Esophagus mucosa (tissue), 1 donor: ENCODE data around the gene KIF20B. TPM values are rescaled to one million over a fixed set of nuclear protein-coding genes. Genes with fewer than 3 reads are reported as not detected.
A peak's percentile ranks its signal among the peaks of the same experiment; 100 is the strongest.

Experiments
- ATAC-seq: fragments of 200-7000 bp; cut with Tn5 transposase; one replicate; pipeline ENCODE4 v1.9.1; 2020
- total RNA-seq: library from RNA; stranded (reverse); gene quantifications from one replicate; pipeline ENCODE4 v1.2.4, GENCODE V29; 2023
- donor health status: DM: yes; HTN: yes; CAD: no.

Gene KIF20B, protein sequence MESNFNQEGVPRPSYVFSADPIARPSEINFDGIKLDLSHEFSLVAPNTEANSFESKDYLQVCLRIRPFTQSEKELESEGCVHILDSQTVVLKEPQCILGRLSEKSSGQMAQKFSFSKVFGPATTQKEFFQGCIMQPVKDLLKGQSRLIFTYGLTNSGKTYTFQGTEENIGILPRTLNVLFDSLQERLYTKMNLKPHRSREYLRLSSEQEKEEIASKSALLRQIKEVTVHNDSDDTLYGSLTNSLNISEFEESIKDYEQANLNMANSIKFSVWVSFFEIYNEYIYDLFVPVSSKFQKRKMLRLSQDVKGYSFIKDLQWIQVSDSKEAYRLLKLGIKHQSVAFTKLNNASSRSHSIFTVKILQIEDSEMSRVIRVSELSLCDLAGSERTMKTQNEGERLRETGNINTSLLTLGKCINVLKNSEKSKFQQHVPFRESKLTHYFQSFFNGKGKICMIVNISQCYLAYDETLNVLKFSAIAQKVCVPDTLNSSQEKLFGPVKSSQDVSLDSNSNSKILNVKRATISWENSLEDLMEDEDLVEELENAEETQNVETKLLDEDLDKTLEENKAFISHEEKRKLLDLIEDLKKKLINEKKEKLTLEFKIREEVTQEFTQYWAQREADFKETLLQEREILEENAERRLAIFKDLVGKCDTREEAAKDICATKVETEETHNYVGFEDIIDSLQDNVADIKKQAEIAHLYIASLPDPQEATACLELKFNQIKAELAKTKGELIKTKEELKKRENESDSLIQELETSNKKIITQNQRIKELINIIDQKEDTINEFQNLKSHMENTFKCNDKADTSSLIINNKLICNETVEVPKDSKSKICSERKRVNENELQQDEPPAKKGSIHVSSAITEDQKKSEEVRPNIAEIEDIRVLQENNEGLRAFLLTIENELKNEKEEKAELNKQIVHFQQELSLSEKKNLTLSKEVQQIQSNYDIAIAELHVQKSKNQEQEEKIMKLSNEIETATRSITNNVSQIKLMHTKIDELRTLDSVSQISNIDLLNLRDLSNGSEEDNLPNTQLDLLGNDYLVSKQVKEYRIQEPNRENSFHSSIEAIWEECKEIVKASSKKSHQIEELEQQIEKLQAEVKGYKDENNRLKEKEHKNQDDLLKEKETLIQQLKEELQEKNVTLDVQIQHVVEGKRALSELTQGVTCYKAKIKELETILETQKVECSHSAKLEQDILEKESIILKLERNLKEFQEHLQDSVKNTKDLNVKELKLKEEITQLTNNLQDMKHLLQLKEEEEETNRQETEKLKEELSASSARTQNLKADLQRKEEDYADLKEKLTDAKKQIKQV (N-terminal part only)
- 21.0 TPM for total RNA-seq

DNA sequence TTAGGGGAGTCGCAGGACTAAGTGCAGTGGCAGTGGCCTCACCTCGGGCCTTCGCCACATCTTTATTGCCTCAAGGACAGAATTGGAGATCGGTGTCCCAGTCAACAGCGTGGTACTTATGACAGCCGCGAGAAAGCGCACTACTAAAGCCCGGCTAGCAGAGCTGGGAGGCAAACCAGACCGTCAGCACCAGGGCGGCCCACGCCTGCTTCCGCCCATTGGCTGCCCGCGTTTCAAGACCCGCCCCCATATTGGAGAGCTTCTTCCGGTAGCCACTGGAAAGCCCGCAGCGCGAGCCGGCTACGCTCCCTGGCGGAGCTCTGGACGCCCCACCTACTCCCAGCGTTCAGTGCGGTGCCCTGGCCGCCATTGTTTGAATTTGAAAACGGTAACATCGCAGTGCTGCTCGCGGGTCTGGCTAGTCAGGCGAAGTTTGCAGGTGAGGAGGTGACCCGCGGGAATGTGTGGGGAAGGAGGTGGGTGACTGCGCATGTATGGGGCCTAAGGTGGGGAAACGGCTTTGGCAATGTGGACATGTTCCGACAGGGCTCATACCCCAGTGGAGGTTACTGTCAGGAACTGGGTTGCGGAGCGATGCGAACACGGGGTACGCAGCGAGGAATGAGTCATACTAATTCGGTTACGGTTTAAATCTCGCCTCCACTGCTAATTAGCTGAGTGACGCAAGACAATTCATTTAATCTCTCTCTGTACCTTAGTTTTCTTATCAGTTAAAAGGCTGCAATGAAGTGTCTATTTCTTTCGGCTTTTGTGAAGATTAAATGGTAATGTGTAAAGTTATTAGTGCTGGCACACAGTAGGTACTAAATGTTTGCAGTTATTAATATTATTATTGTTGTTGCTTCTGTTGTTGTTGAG is at the start of gene KIF20B:
Gene KIF20B (plus strand): TSS at position 349 of the 879 bp plus-strand sequence. CDS start 3,705 bp downstream, outside the sequence.
- peak; percentile 100 for ATAC-seq

DNA sequence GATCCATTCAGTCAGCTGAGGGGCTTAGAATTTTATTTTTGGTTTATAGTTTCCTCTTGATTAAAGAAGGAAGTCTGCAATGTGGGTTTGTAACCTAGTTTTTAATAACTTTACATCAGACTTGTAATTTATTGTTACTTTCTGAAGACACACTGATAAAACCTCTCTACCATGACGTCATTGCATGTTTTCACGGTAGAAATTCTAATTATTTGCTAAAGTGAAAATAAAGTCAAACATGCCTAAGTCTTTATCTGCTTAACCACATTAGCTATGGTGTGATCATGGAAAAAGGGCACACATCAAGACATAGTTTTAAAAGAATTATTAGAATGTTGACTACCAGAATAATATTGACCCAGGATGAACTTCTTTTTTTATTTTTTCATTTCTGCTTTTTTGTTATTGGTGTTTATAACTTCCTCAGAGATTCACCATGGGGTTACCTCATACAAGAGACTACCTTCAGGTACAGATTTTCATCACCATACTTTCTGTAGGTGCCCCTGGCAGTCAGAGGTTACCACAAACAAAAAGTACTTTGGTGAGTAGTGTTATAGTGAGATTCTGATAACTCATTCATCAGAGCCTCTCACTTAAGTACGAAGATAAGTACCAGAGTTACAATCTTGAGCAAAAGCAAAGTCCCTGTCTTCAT is 49.3 kb upstream of the KIF20B start:
- ATAC-seq: no peak

DNA sequence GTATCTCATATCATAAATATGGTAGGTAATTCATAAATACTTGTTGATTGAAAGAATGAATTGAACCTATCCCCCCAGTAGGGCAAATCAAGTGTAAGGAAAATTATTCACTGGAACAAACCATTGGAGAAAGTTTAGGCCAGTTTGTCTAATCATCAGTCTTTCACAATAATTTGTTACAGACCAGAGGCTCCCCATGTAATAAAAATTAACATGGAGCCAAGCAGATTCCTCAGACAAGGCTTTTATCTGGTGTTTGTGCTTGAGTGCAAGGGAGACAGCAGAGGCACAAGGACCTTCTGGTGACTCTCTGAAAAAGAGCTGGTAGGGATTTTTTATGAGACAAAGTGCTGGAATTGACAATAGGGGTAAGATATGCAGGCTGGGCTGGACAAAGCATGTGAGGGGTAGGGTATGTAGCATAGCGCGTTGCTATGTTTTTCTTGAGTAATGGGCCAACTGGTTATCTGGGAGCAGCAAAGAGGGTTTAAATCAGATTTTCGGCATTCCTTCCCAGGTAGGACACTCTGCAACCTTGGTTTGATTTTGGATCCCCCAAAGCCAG is 48.5 kb upstream of the KIF20B start:
- ATAC-seq: no peak

DNA sequence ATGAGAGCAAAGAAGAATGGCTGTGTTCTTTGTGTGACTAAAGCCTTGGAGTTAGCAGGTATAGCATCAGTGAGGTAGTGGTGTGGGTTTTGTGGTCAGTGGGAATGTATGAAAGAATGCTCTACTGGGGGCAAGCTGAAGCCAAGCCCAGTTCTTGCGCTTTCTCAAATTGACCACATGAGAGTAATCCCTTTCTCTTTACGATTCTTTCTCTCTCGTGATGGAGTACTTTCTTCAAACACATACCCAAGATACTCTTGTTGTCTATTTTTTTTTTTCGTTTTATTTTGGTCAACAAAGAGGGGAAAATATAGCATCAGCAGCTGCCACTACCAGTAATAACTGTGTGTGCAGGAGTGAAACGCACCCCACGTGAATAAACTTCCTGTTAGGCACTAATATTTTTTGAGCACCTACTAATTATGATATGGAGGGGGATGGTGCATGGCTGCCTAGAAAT is 48.0 kb upstream of the KIF20B start:
- no peak for ATAC-seq

DNA sequence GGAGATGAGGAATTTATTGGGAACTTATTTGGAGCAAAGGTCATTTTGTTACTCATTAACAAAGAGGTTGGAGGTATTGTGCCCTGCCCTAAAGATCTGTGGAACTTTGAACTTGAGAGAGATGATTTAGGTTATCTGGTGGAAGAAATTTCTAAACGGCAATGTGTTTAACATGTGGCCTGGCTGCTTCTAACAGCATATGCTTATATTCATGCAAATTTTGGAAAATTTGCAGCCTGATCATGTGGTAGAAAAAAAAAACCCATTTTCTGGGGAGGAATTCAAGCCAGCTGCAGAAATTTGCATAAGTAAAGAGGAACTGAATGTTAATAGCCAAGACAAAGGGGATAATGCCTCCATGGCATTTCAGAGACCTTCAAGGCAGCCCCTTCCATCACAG is 45.7 kb upstream of the KIF20B start:
- ATAC-seq: no peak

DNA sequence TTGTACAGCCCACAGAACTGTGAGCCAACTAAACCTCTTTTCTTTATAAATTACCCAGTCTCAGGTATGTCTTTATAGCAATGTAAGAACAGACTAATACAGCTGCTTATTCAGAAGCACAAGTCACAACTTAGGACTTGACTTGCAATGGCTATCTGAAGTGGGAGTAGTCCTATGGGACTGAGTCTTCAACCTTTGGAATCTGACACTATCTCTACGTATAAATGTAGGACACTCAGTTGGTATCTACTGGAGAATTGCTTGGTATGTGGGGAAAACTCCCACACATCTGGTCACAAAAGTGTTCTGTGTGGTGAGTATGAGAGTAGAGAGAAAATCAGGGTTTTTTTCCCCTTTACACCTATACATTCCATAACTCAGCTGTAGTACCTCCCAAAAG is 44.1 kb upstream of the KIF20B start:
- ATAC-seq: no peak

DNA sequence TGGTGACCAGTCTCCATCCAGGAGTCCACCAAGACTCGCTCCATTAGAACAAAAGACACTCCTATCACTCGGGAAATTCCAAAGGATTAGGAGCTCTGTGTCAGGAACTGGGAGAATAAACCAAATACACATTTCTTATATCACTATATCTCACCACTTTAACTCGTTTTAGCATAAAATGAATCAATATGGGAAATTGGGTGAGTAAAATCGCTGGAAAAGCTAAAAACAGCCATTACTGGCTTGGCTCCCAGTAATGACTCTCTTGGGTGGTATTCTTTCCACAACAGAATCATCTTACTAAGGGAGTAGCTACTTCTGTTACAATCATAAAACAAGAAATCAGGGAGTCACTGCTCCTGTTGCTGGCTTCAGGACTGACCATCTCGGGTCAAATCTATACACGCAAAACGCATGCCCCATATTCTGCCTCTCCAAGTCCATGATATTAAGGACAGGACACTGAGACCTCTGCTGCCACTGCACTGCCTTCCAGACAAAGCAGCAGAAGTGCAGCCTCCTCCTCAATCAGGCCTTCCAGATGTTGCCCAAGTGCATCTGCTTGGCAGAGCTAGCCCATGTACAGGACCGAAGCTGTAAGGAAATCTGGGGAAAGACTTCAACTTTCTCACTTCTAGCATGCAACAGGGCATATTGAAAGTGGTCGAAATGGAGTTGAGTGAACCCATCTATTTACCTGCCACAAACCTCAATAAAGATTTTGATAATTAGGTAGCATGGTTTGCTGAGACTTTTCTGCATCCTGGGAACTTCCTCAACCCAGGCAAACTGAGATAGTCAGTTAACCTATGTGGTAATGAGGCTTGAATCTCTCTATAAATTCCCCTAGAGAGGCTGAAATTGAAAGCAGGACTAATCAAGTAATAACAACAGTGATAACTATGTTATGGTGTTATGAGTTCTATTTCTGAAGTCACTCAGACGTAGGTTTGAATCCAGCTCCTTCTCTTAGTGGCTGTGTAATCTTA is 42.0 kb upstream of the KIF20B start:
- ATAC-seq: no peak

DNA sequence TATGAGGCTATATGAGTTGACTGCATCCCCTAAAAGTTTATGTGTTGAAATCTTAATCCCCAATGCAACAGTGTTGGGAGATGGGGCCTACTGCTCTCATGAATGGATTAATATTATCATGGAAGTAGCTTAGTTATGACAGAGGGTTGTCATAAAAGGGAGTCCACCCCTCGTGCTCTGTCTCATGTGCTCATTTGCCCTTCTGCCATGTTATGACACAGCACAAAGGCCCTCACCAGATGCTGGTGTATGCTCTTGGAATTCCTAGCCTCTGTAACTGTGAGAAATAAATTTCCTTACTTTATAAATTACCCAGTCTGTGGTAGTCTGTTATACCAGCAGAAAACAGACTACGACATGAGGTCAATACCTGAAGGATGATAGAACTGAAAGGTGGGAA is 38.8 kb upstream of the KIF20B start:
- ATAC-seq: no peak

DNA sequence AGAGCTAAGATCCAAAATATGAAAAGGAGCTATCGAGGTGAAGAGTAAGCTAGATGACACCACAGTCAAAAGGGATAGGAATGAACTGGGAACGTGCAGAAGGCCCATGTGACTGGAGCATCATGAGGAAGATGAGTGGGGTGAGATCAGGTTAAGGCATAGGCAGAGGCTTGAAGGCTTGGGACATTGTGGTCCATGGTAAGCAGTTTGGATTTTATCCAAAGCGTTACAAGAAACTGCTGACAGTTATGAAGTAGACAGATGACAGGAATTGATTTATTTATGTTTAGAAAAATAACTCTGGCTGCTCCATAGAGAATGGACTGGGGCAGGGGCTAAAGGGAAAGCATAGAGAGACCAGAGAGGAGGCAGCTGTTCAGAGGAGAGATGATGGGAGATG is 38.2 kb upstream of the KIF20B start:
- ATAC-seq: no peak

DNA sequence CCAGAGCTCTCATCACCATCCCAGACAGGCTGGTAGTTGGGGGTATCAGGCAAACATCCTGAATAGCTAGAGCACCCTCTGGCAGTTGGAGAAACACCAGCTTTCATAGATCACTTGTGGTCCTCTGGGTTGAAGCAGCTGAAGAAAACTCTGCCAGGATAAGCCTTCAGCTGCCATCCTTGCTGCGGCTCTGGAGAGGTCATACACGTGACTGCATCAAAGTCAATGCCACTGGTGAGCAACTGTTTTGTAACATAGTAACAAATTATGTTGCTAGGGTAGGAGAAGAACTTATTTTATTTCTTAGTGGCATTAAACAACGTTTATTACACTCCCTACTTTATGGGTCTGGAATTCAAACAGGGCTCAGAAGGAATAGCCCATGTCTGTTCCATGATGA is 37.2 kb upstream of the KIF20B start:
- ATAC-seq: no peak

DNA sequence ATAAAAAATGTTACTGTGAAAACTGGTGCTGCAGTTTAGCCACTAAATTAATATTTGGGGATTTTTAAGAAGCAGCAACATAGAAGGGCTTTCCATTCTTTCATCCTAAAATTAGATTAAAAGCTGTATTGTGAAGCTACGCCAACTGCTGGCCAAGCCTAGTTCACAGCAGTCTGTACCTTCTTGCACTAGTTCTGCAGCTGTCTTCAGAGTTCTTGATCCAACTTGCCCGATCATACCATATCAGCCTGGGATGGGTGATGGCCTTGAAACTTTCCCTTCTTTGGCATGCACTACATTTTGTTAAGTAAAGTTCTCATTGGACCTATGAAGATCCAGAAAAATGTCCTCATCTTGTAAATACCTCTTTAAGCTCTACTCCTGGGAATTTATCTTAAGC is 36.1 kb upstream of the KIF20B start:
- ATAC-seq: peak; percentile 91

DNA sequence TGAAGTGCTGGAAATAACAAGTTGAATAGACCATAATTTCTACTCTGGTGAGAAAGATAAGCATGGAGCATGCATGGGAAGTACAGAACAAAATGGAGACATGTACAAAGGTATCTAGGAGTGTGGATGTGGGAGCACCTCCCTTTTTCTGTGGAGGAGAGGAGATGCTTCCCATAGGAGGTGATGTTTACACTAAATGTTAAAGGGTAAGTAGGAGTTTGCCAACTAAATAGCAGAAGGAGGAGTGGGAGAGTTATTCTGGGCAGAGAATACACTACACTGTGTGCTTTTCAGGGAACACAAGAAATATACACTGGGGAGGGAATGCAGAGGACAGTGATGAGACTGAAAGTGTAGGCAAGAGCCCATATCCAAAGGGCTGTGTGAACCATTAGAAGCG is 35.3 kb upstream of the KIF20B start:
- no peak for ATAC-seq

DNA sequence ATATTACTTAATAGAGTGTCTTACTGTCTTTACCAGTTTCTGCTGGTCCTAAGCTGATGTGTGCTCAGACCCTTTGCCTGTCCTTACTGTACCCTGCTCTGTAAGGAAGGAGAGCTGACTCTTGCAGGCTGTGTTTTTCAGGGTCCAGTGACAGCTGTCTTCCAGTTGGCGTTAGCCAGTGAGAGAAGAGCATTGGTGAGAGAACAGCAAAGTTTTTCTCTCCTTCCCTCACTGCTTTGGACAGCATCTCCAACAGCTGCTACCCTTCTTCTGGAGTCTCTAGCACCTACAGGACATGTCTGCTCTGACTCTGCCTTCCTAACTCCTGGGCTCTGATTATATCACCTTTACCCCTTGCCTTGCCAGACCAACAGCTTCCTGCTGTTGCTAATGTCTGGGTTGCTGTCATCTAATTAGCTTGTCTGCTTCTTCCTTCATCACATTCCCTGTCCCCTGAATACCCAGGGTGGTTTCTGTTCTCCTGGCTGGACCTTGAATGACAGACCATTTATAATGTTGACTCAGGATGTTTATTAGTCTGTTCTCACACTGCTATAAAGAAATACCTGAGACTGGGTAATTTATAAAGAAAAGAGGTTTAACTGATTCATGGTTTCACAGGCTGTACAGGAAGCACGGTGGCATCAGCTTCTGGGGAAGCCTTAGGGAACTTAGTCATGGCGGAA is 32.9 kb upstream of the KIF20B start:
- ATAC-seq: peak; percentile 30

DNA sequence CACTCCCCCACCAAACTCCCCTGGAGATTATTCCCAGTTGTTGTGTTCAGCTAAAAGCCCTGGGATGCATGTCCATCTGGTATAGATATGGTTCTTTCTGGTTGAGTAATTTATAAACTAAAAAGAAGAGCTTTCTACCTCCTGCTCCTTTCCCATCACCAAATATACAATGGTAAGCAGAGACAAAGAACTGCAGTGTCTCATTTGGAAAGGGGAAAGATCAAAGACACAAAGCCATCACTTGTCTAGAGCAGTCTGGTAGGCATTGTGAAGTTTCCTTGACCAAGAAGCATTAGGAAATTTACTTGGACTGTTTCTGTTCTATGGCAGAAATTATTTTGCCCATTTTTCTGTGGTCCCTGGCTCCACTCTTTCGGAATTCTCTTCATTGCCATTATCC is 31.4 kb upstream of the KIF20B start:
- ATAC-seq: no peak

DNA sequence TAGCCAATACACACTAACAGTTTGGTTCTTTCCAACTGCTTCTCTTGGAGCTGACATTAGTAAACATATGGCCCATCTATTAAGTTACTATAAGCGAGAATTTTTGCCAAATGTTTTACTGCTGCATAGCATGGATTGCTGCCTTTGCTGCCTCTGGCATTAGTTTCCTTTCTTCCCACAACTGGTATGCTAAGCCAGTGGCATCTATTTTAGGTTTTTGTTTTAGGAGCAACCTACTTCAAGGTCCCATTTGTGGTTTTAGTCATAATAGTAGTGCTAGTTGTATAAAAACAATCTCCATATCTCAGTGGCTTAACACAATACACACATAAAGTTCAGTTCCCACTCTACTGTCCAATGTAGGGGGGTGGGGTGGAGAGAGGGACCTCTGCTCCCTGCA is 30.5 kb upstream of the KIF20B start:
- no peak for ATAC-seq

DNA sequence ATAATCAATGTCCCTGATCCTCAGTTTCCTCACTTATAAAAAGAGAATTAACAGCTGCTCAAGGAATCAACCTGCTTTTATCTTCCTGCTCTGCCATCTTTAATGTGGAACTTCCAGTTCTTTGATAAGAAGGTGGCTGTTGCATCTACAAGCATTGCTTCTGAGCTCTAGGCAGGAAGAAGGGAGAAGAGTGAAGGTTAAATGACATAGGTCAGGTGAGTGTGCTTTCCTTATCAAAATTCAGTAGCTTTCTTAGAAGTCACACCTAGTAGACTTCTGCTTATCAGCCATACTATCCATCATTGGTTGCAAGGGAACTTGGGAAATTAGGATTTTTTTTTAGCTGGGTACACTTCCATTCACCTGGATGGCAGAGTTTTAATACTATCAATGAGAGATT is 24.0 kb upstream of the KIF20B start:
- ATAC-seq: no peak

DNA sequence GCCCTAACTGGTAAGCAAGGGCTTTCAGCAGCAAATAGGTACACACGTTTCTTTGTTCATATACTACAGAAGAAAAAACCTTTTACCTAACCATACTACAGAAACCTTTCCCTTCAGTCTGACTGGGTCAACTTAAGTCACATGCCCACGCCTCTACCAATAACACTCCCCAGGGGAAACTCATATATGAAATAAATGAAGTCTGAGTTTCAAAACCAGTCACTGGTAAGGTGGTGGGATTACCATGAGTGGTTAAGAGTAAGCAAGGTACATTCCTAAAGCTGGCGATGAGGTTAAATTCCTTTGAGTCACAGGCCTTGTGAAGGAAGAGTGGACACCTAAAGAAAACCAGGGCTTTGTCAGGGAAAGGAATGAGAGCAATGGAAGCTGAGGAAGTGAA is 21.4 kb upstream of the KIF20B start:
- ATAC-seq: no peak

DNA sequence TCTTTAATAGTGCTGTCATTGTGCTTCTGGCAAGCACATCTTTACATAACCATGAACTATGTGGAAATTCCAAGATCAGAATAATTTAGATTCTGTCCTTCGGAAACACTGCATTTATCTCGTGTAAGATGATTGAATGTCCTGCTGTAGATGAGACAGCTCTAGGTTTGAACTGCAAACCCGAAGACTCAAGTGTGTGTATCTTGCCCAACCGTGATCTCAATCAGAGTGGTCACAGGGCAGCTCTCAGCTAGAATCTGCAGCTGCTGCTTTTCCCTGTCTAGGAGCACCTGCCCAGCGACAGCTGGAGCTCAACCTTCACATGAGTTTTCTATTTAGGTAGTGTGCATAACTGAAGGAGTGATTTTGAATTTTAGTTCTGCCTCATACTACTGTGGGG is 17.5 kb upstream of the KIF20B start:
- ATAC-seq: no peak

DNA sequence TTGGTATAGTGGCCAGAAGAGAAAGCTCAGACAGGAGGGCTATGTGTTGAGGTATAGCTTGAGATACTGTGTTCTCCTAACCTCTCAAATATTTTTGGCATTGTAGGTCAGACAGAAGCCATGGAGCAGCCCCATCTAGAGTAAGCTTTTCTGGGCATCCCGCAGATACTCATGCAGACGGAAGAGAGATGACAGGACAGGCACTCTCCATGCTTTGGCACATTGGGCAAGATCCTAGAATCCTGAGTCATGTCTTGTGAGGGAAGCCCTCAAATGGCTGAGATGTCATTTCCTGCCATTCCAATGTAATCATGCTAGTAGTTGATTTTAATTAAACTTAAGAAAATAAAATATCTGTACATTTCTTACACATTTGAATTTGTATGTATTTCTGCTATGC is 16.8 kb upstream of the KIF20B start:
- peak; percentile 33 for ATAC-seq
